ENCODE data around the gene CASKIN1. TPM values are rescaled to one million over a fixed set of nuclear protein-coding genes. Genes with fewer than 3 reads are reported as not detected.
"Not testable (repeated sequence)": the region's sequence is repeated elsewhere in the genome, so short reads cannot be mapped to it uniquely, and the experiment has no call there.

CASKIN1 gene
- total RNA-seq, 2 donors from 2014 or later, result not detected

GRCh38 chr16:2243031-2243528, 46.7 kb upstream of the CASKIN1 start:
- ATAC-seq (ENCODE audit: insufficient number of reproducible peaks, low FRiP score, low read depth) (no peak), DNase-seq (ENCODE audit: low spot score) (no peak)
- Histone ChIP-seq H3K4me3 (no peak overlapping the region), H3K27me3 (replicated peaks; ENCODE audit: insufficient read depth) (no peaks in the 10 kb centered on the region), H3K36me3 (peaks cover 41% of the 10 kb centered on the region), H3K27ac (no peak overlapping the region), H3K9me3 (no peaks in the 10 kb centered on the region), H3K4me1 (ENCODE audit: control insufficient read depth in 1 of 2, low read depth in 2 of 2) (no peaks in the 10 kb centered on the region)
- TF ChIP-seq, protein P1, sequence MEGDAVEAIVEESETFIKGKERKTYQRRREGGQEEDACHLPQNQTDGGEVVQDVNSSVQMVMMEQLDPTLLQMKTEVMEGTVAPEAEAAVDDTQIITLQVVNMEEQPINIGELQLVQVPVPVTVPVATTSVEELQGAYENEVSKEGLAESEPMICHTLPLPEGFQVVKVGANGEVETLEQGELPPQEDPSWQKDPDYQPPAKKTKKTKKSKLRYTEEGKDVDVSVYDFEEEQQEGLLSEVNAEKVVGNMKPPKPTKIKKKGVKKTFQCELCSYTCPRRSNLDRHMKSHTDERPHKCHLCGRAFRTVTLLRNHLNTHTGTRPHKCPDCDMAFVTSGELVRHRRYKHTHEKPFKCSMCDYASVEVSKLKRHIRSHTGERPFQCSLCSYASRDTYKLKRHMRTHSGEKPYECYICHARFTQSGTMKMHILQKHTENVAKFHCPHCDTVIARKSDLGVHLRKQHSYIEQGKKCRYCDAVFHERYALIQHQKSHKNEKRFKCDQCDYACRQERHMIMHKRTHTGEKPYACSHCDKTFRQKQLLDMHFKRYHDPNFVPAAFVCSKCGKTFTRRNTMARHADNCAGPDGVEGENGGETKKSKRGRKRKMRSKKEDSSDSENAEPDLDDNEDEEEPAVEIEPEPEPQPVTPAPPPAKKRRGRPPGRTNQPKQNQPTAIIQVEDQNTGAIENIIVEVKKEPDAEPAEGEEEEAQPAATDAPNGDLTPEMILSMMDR (IDR thresholded peaks at IDR 0.05), result no peak

DNA sequence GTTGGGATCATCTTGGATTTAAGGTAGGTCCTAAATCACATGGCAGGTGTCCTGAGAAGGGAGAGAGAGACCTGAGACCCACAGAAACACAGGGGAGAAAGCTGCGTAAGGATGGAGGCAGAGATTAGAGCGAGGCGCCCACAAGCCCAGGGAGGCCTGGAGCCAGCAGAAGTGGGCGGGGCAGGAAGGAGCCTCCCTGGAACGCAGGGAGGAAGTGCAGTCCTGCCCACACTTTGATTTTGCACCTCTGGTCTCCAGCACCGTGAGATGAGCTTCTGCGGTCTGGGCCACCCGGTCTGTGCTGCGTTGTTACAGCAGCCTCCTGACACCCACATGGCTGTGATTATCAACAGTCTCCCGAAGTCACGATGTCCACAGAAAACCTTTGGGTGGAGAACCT, 46.2 kb upstream of the CASKIN1 start:
- ATAC-seq (ENCODE audit: insufficient number of reproducible peaks, low FRiP score, low read depth) (no peak), DNase-seq (ENCODE audit: low spot score) (no peak)
- Histone ChIP-seq H3K27me3 (replicated peaks; ENCODE audit: insufficient read depth) (no peaks in the 10 kb centered on the region), H3K27ac (no peak overlapping the region), H3K4me1 (ENCODE audit: control insufficient read depth in 1 of 2, low read depth in 2 of 2) (no peaks in the 10 kb centered on the region), H3K4me3 (no peak overlapping the region), H3K36me3 (peaks cover 41% of the 10 kb centered on the region), H3K9me3 (no peaks in the 10 kb centered on the region)
- TF ChIP-seq, protein P1 (IDR thresholded peaks at IDR 0.05), result no peak

DNA sequence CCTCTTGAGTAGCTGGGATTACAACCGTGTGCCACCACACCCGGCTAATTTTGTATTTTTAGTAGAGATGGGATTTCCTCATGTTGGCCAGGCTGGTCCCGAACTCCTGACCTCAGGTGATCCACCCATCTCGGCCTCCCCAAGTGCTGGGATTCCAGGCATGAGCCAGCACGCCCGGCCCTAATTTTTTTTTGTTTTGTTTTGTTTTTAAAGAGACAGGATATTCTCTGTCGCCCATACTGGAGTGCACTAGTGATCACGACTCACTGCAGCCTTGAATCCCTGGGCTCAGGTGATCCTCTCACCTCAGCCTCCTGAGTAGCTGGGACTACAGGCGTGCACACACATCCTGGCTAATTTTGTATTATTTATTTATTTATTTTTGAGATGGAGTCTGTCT, 43.9 kb upstream of the CASKIN1 start:
- H3K4me3 ChIP-seq; H3K9me3 ChIP-seq; ATAC-seq (ENCODE audit: insufficient number of reproducible peaks, low FRiP score, low read depth); H3K27ac ChIP-seq; H3K27me3 ChIP-seq (replicated peaks; ENCODE audit: insufficient read depth); DNase-seq (ENCODE audit: low spot score): not testable (repeated sequence)
- H3K4me1 ChIP-seq (ENCODE audit: control insufficient read depth in 1 of 2, low read depth in 2 of 2), result peaks cover 10 to 14% of the 10 kb centered on the region in 2 donors
- peaks cover 32% of the 10 kb centered on the region for H3K36me3 ChIP-seq

DNA sequence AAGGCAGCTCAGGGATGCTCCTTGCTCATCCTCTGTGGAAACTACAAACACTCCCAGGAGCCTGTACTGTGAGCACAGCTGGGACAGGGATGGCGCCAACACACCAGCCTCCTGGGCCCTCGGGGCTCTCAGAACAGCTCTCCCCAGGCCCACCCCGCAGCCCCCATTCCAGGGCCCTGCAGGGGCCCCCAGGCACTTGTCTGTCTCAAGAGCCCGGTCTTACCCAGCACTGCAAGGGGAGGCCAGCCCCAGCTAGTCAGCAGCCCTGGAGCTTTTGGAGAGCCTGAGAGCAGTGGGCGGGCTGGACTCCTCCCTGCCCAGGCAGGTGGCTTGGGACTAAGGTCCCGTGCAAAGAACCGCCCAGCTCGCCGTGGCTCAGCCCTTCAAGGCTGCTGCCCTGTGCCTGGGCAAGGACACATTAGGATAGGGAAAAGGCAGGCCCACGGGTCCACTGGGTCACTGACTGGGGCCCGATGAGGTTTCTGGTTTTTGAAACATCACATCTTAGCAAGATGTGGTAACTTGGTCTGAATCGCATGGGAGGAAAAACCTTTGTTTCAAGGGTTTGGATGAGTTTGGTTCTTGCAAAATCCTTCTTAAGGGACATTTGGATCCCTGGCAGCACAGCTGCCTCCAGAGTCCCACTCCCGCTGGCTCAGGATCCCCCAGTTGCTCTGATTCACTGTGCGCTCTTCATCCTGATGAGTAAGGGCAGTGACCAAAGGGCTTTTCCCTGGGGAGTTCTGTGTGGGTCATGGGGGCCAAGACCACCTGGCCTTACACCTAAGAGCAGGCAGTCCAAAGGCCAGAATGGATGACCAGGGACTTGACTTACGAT, 42.7 kb upstream of the CASKIN1 start:
- ATAC-seq (ENCODE audit: insufficient number of reproducible peaks, low FRiP score, low read depth) (no peak), DNase-seq (ENCODE audit: low spot score) (no peak)
- peaks cover 10 to 14% of the 10 kb centered on the region in 2 donors for H3K4me1 ChIP-seq (ENCODE audit: control insufficient read depth in 1 of 2, low read depth in 2 of 2)
- no peak overlapping the region for H3K27ac ChIP-seq
- no peaks in the 10 kb centered on the region for H3K27me3 ChIP-seq (replicated peaks; ENCODE audit: insufficient read depth)
- TF ChIP-seq, protein P1 (IDR thresholded peaks at IDR 0.05), result no peak
- H3K36me3 ChIP-seq, result peaks cover 32% of the 10 kb centered on the region
- H3K4me3 ChIP-seq, result no peak overlapping the region
- no peaks in the 10 kb centered on the region for H3K9me3 ChIP-seq

DNA sequence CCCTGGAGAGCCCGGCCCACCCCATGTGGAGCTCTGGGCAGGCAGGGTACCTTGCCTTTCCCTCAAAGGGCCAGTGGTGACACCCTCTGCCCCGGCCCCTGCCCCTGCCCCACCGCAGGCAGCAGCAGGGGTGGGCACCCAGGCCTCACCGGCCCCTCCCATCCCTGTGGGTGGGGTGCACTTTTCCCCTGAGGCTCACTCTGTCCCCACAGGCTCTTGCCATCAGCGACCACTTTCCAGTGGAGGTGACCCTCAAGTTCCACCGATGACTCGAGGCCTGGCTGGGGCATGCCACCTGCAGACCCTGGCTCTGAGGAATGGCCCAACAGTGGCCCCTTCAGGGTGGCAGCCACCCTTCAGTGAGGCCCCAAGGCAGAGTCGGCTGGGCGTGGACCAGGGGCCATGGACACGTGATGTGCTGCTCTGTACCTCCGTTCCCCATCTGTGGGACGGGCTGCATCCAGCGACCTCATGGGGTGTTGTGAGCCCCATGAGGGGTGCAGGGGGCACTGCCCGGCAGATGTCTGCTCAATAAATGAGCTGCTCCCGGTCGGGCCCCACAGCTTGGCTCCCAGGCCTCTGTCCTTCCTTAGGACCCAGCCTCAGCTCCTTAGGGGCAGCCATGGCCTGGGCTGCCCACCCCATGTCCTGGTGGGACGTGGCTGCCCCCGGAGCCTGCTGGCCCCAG, 41.9 kb upstream of the CASKIN1 start:
- H3K27me3 ChIP-seq (replicated peaks; ENCODE audit: insufficient read depth), result no peaks in the 10 kb centered on the region
- peaks cover 35% of the 10 kb centered on the region for H3K36me3 ChIP-seq
- H3K4me1 ChIP-seq (ENCODE audit: control insufficient read depth in 1 of 2, low read depth in 2 of 2), result peaks cover 10 to 14% of the 10 kb centered on the region in 2 donors
- H3K9me3 ChIP-seq, result no peaks in the 10 kb centered on the region
- no peak overlapping the region for H3K4me3 ChIP-seq
- no peak for DNase-seq (ENCODE audit: low spot score)
- TF ChIP-seq, protein P1 (IDR thresholded peaks at IDR 0.05), result no peak
- no peak overlapping the region for H3K27ac ChIP-seq
- ATAC-seq (ENCODE audit: insufficient number of reproducible peaks, low FRiP score, low read depth), result no peak
